ENCODE measurements around the gene DCUN1D4. TPM values are rescaled to one million over a fixed set of nuclear protein-coding genes. Genes with fewer than 3 reads are reported as not detected.
A peak's percentile ranks its signal among the peaks of the same experiment; 100 is the strongest.

The DCUN1D4 gene
- total and polyA plus RNA-seq, 2 experiments from 2014 or later: 17.3 to 39.9 TPM

- WGBS (ENCODE audit: low lambda C conversion rate, missing lambda C conversion rate): 20% methylated on average over 4 of the region's 4 CpGs
- TF ChIP-seq CTCF (IDR thresholded peaks at IDR 0.05; ENCODE audit: poor library complexity) (no peak), EZH2 (IDR thresholded peaks at IDR 0.05; ENCODE audit: borderline replicate concordance) (no peak), EZH2phosphoT487 (IDR thresholded peaks at IDR 0.05; ENCODE audit: low read depth, severe bottlenecking, unreplicated experiment) (no peak)
- H2AFZ ChIP-seq: no peak overlapping the region
- H3K27ac ChIP-seq: peak overlapping the region; percentile 48
- no peaks in the 10 kb centered on the region for H3K27me3 ChIP-seq
- DNase-seq (ENCODE audit: low spot score): no peak
- no peak overlapping the region for H3K4me3 ChIP-seq
- H3K79me2 ChIP-seq: peaks cover 87% of the 10 kb centered on the region
- peaks cover 18% of the 10 kb centered on the region for H3K4me1 ChIP-seq (ENCODE audit: insufficient read depth)
- H3K4me2 ChIP-seq: peak overlapping the region; percentile 52
- no peaks in the 10 kb centered on the region for H3K9me3 ChIP-seq (ENCODE audit: low read depth)
- no peaks in the 10 kb centered on the region for H3K9me2 ChIP-seq (replicated peaks; ENCODE audit: insufficient read depth)
- no peaks in the 10 kb centered on the region for H3K36me3 ChIP-seq (replicated peaks; ENCODE audit: insufficient read depth, low read depth)
- peaks cover 5% of the 10 kb centered on the region for H4K20me1 ChIP-seq (ENCODE audit: insufficient read depth, poor library complexity, severe bottlenecking)
Observed at GRCh38 chr4:51859476-51860031, 16.6 kb downstream of the DCUN1D4 start.

- Histone ChIP-seq H3K4me3 (no peak overlapping the region), H3K79me2 (peaks cover 61% of the 10 kb centered on the region), H3K4me2 (no peak overlapping the region), H4K20me1 (ENCODE audit: insufficient read depth, poor library complexity, severe bottlenecking) (no peaks in the 10 kb centered on the region), H3K27ac (no peak overlapping the region), H3K27me3 (no peaks in the 10 kb centered on the region), H2AFZ (no peak overlapping the region), H3K4me1 (ENCODE audit: insufficient read depth) (peaks cover 18% of the 10 kb centered on the region), H3K9me3 (ENCODE audit: low read depth) (no peaks in the 10 kb centered on the region), H3K36me3 (replicated peaks; ENCODE audit: insufficient read depth, low read depth) (no peaks in the 10 kb centered on the region), H3K9me2 (replicated peaks; ENCODE audit: insufficient read depth) (no peaks in the 10 kb centered on the region)
- no peak for DNase-seq (ENCODE audit: low spot score)
- TF ChIP-seq EZH2 (IDR thresholded peaks at IDR 0.05; ENCODE audit: borderline replicate concordance) (no peak), EZH2phosphoT487 (IDR thresholded peaks at IDR 0.05; ENCODE audit: low read depth, severe bottlenecking, unreplicated experiment) (no peak), CTCF (IDR thresholded peaks at IDR 0.05; ENCODE audit: poor library complexity) (no peak)
- 96% methylated on average over 1 of the region's 1 CpG for WGBS (ENCODE audit: low lambda C conversion rate, missing lambda C conversion rate)
Observed at GRCh38 chr4:51862199-51862598, 19.2 kb downstream of the DCUN1D4 start.

GRCh38 chr4:51862781-51863180, 19.8 kb downstream of the DCUN1D4 start:
- 95% methylated on average over 1 of the region's 1 CpG for WGBS (ENCODE audit: low lambda C conversion rate, missing lambda C conversion rate)
- Histone ChIP-seq H3K9me2 (replicated peaks; ENCODE audit: insufficient read depth) (no peaks in the 10 kb centered on the region), H4K20me1 (ENCODE audit: insufficient read depth, poor library complexity, severe bottlenecking) (no peaks in the 10 kb centered on the region), H3K27me3 (no peaks in the 10 kb centered on the region), H3K9me3 (ENCODE audit: low read depth) (no peaks in the 10 kb centered on the region), H3K4me2 (no peak overlapping the region), H3K4me3 (no peak overlapping the region), H3K79me2 (peaks cover 55% of the 10 kb centered on the region), H3K27ac (no peak overlapping the region), H3K36me3 (replicated peaks; ENCODE audit: insufficient read depth, low read depth) (no peaks in the 10 kb centered on the region), H3K4me1 (ENCODE audit: insufficient read depth) (peaks cover 18% of the 10 kb centered on the region), H2AFZ (no peak overlapping the region)
- DNase-seq (ENCODE audit: low spot score): no peak
- no peak for TF ChIP-seq EZH2 (IDR thresholded peaks at IDR 0.05; ENCODE audit: borderline replicate concordance)
- no peak for TF ChIP-seq CTCF (IDR thresholded peaks at IDR 0.05; ENCODE audit: poor library complexity)
- TF ChIP-seq EZH2phosphoT487 (IDR thresholded peaks at IDR 0.05; ENCODE audit: low read depth, severe bottlenecking, unreplicated experiment): no peak

Data from hepatocyte (in vitro differentiated cells).